HepG2 (cell line): ENCODE measurements around the gene POU3F1. TPM values are rescaled to one million over a fixed set of nuclear protein-coding genes. Genes with fewer than 3 reads are reported as not detected.

Experiments used
- ATM ChIP-seq: fragments of 450-650 bp; IDR thresholded peaks from 2 replicates; pipeline ENCODE4 v1.7.1; 2017; ENCODE audit warnings: mild to moderate bottlenecking, borderline replicate concordance
- CREB1 ChIP-seq, 2 experiments: fragments of 450-650 bp in 1 of 2; IDR thresholded peaks; 2 replicates each; pipeline ENCODE4 v1.6.1; 2016 to 2017; ENCODE audit warnings: control low read depth in 1 of 2, mild to moderate bottlenecking in 1 of 2, missing compliant biosample characterization in 1 of 2, missing genetic modification characterization in 1 of 2
- JUN ChIP-seq: sonication (generic); formaldehyde crosslinking; IDR thresholded peaks from 2 replicates; pipeline ENCODE4 v1.4.0; 2020; ENCODE audit warnings: mild to moderate bottlenecking, missing genetic modification reagents
- KDM3A ChIP-seq: IDR thresholded peaks from 2 replicates; pipeline ENCODE4 v1.6.1; 2018; ENCODE audit warnings: low read depth, missing compliant biosample characterization
- MAZ ChIP-seq, 2 experiments: sonication (generic) in 1 of 2; formaldehyde crosslinking in 1 of 2; IDR thresholded peaks; 2 replicates each; pipeline versions ENCODE4 v1.5.0 to v1.6.1; 2012 to 2020; ENCODE audit warnings: low read depth in 2 of 2, mild to moderate bottlenecking in 2 of 2, borderline replicate concordance in 1 of 2, improper control_type of control experiment in 1 of 2, low read length in 1 of 2, missing genetic modification reagents in 1 of 2, moderate library complexity in 1 of 2
- NFE2L1 ChIP-seq: sonication (generic); formaldehyde crosslinking; IDR thresholded peaks from 2 replicates; pipeline ENCODE4 v1.4.0; 2020; ENCODE audit warnings: missing genetic modification reagents, mild to moderate bottlenecking, borderline replicate concordance
- PHF21A ChIP-seq: sonication (generic); formaldehyde crosslinking; IDR thresholded peaks from 2 replicates; pipeline ENCODE4 v1.5.0; 2020; ENCODE audit warnings: mild to moderate bottlenecking, missing genetic modification reagents
- POLR2AphosphoS2 ChIP-seq: IDR thresholded peaks from 2 replicates; pipeline ENCODE4 v1.6.1; 2011; ENCODE audit warnings: low read depth, low read length, improper control_type of control experiment
- PRPF4 ChIP-seq: fragments of 200-400 bp; formaldehyde crosslinking; IDR thresholded peaks from 2 replicates; pipeline ENCODE4 v1.6.1; 2016; ENCODE audit warnings: low read length, low read depth; ENCODE audit not compliant: poor library complexity, severe bottlenecking
- RARG ChIP-seq: sonication (generic); formaldehyde crosslinking; IDR thresholded peaks from 2 replicates; pipeline ENCODE4 v1.4.0; 2020; ENCODE audit warnings: low read depth, mild to moderate bottlenecking, missing genetic modification reagents
- ZBTB42 ChIP-seq: sonication (generic); formaldehyde crosslinking; IDR thresholded peaks from 2 replicates; pipeline ENCODE4 v1.5.0; 2020; ENCODE audit warnings: mild to moderate bottlenecking, missing genetic modification reagents
- ZNF652 ChIP-seq: IDR thresholded peaks from 2 replicates; pipeline ENCODE4 v1.6.1; 2016; ENCODE audit warnings: low read depth, borderline replicate concordance
- ZNF672 ChIP-seq: sonication (generic); formaldehyde crosslinking; IDR thresholded peaks from 2 replicates; pipeline ENCODE4 v1.8.1; 2022; ENCODE audit warnings: missing genetic modification reagents
- polyA plus RNA-seq, 8 experiments: library from polyadenylated mRNA; depleted of rRNA in 3 of 8; stranded (reverse) in 7 of 8; unstranded in 1 of 8; fragments of >200 nt; fragmentation: Illumina TruSeq in 4 of 8; extraction: Trizol in 4 of 8; gene quantifications; 2 replicates each; pipeline versions ENCODE4 v1.2.1 to v1.2.3, GENCODE V29; 2011 to 2016; ENCODE audit warnings: low read depth in 4 of 8, missing spikeins in 1 of 8, mixed read lengths in 1 of 8; ENCODE audit not compliant: insufficient read depth in 1 of 8
- total RNA-seq, 5 experiments: library from RNA; depleted of rRNA; stranded (reverse); fragments of >200 nt; fragmentation: Illumina TruSeq; extraction: Trizol; gene quantifications; 2 replicates each; pipeline ENCODE4 v1.2.3, GENCODE V29; 2016; ENCODE audit warnings: low read depth in 1 of 5
- TF ChIP-seq, protein P1 (sequence below): sonication (generic); formaldehyde crosslinking; IDR thresholded peaks from 2 replicates; pipeline ENCODE4 v1.8.0; 2022; ENCODE audit warnings: mild to moderate bottlenecking, missing genetic modification reagents; ENCODE audit not compliant: insufficient replicate concordance
- TF ChIP-seq, protein P2 (sequence below): IDR thresholded peaks from 2 replicates; pipeline ENCODE4 v1.6.1; 2016; ENCODE audit warnings: low read depth
- TF ChIP-seq, protein P3 (sequence below): IDR thresholded peaks from 2 replicates; pipeline ENCODE4 v1.6.1; 2012; ENCODE audit warnings: low read length, improper control_type of control experiment
- TF ChIP-seq, protein P4 (sequence below): IDR thresholded peaks from 2 replicates; pipeline ENCODE4 v1.6.1; 2012; ENCODE audit warnings: inconsistent platforms
- TF ChIP-seq, protein P5 (sequence below): sonication (generic); formaldehyde crosslinking; conservative IDR thresholded peaks from 2 replicates; pipeline ENCODE4 v1.4.0; 2020; ENCODE audit warnings: missing genetic modification reagents

The POU3F1 gene
- total and polyA plus RNA-seq, 2 of the 13 experiments (the other 11 are each of a cell fraction or from before 2014, with no cell fraction given): not detected

DNA sequence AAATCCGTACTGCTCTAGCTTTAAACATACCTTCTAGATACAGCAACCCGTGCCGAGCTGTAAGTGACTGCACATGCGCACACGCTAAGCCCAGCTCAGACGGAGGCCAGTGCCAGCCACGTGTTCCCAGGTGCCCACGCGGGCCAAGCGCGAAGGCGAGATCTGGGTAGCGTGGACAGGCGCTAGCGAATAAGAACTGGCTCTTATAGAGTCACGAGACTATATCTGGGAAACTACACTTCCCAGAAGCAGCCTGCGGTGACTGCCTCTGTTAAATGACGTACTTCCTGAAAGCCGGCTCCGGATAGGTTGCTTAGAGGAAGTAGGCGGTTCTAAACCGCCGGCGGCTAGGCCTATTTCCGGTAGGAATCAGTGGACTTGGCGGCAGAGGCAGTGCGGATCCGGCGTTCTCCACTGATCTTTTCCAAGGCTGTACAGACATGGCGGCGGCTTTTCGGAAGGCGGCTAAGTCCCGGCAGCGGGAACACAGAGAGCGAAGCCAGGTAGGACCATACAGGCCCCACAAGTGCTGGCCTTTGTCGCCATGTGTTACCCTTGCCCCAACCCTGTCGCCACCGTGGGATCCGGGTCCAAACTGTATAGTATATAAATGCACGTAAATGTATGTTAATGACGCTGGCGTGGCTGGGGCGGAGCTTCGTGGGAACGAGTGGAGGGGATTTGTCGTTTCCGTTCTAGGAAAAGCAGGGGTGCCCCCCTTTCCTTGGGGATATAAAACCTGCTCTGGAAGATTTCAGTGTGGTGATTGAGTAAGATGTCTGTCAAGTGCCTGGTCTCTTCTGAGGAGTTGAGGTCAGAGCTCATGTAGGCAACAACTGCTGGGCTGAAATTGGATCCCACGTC lies 34.0 kb downstream of the POU3F1 start, which contains the start of gene UTP11 (continued):
- TF ChIP-seq NFE2L1 (CRISPR knock-in tag) (peak; percentile 94; the same call in 1 of the 2 replicates), RARG (CRISPR knock-in tag) (no peak), ATM (no peak), ZBTB42 (CRISPR knock-in tag) (peak; percentile 91; the same call in 1 of the 2 replicates), JUN (0 out of 2 replicates have a peak, but pooled peaks have one; percentile 36), ZNF672 (no peak), POLR2AphosphoS2 (no peak), PHF21A (CRISPR knock-in tag) (peak; percentile 76), MAZ (IDR thresholded peaks at IDR 0.05; ENCODE audit: borderline replicate concordance, low read depth, low read length) (no peak), MAZ (CRISPR knock-in tag; IDR thresholded peaks at IDR 0.05; ENCODE audit: low read depth) (peak; percentile 81), PRPF4 (no peak), CREB1 (IDR thresholded peaks at IDR 0.05) (peak; percentile 93), CREB1 (CRISPR knock-in tag; IDR thresholded peaks at IDR 0.05) (peak; percentile 99), KDM3A (no peak; the same call in 1 of the 2 replicates), ZNF652 (CRISPR knock-in tag) (peak; percentile 69)
- TF ChIP-seq, protein P1, sequence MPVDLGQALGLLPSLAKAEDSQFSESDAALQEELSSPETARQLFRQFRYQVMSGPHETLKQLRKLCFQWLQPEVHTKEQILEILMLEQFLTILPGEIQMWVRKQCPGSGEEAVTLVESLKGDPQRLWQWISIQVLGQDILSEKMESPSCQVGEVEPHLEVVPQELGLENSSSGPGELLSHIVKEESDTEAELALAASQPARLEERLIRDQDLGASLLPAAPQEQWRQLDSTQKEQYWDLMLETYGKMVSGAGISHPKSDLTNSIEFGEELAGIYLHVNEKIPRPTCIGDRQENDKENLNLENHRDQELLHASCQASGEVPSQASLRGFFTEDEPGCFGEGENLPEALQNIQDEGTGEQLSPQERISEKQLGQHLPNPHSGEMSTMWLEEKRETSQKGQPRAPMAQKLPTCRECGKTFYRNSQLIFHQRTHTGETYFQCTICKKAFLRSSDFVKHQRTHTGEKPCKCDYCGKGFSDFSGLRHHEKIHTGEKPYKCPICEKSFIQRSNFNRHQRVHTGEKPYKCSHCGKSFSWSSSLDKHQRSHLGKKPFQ (CRISPR knock-in tag): peak; percentile 88
- TF ChIP-seq, protein P2, sequence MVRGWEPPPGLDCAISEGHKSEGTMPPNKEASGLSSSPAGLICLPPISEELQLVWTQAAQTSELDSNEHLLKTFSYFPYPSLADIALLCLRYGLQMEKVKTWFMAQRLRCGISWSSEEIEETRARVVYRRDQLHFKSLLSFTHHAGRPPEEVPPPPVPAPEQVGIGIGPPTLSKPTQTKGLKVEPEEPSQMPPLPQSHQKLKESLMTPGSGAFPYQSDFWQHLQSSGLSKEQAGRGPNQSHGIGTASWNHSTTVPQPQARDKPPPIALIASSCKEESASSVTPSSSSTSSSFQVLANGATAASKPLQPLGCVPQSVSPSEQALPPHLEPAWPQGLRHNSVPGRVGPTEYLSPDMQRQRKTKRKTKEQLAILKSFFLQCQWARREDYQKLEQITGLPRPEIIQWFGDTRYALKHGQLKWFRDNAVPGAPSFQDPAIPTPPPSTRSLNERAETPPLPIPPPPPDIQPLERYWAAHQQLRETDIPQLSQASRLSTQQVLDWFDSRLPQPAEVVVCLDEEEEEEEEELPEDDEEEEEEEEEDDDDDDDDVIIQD (CRISPR knock-in tag): 0 out of 2 replicates have a peak, but pooled peaks have one; percentile 38
- TF ChIP-seq, protein P3, sequence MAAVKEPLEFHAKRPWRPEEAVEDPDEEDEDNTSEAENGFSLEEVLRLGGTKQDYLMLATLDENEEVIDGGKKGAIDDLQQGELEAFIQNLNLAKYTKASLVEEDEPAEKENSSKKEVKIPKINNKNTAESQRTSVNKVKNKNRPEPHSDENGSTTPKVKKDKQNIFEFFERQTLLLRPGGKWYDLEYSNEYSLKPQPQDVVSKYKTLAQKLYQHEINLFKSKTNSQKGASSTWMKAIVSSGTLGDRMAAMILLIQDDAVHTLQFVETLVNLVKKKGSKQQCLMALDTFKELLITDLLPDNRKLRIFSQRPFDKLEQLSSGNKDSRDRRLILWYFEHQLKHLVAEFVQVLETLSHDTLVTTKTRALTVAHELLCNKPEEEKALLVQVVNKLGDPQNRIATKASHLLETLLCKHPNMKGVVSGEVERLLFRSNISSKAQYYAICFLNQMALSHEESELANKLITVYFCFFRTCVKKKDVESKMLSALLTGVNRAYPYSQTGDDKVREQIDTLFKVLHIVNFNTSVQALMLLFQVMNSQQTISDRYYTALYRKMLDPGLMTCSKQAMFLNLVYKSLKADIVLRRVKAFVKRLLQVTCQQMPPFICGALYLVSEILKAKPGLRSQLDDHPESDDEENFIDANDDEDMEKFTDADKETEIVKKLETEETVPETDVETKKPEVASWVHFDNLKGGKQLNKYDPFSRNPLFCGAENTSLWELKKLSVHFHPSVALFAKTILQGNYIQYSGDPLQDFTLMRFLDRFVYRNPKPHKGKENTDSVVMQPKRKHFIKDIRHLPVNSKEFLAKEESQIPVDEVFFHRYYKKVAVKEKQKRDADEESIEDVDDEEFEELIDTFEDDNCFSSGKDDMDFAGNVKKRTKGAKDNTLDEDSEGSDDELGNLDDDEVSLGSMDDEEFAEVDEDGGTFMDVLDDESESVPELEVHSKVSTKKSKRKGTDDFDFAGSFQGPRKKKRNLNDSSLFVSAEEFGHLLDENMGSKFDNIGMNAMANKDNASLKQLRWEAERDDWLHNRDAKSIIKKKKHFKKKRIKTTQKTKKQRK: no peak
- TF ChIP-seq, protein P4, sequence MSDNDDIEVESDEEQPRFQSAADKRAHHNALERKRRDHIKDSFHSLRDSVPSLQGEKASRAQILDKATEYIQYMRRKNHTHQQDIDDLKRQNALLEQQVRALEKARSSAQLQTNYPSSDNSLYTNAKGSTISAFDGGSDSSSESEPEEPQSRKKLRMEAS: peak; percentile 100
- TF ChIP-seq, protein P5, sequence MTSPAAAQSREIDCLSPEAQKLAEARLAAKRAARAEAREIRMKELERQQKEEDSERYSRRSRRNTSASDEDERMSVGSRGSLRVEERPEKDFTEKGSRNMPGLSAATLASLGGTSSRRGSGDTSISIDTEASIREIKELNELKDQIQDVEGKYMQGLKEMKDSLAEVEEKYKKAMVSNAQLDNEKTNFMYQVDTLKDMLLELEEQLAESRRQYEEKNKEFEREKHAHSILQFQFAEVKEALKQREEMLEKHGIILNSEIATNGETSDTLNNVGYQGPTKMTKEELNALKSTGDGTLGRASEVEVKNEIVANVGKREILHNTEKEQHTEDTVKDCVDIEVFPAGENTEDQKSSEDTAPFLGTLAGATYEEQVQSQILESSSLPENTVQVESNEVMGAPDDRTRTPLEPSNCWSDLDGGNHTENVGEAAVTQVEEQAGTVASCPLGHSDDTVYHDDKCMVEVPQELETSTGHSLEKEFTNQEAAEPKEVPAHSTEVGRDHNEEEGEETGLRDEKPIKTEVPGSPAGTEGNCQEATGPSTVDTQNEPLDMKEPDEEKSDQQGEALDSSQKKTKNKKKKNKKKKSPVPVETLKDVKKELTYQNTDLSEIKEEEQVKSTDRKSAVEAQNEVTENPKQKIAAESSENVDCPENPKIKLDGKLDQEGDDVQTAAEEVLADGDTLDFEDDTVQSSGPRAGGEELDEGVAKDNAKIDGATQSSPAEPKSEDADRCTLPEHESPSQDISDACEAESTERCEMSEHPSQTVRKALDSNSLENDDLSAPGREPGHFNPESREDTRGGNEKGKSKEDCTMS (CRISPR knock-in tag): no peak
